HG02571 (cell line): ENCODE results near the gene LRCH1.
"Not testable (repeated sequence)": the region's sequence is repeated elsewhere in the genome, so short reads cannot be mapped to it uniquely, and the experiment has no call there.

Source experiments
- ATAC-seq: cut with Tn5 transposase; IDR thresholded peaks from one replicate; pipeline ENCODE4 v1.9.1; 2021; ENCODE audit warnings: mild to moderate bottlenecking, moderate library complexity; ENCODE audit not compliant: unreplicated experiment

LRCH1 gene

GRCh38 chr13:46552889-46553520 is at the start of gene LRCH1:
Gene LRCH1, plus strand, starts transcription at chr13:46553170. Its CDS starts 227 bp downstream, at chr13:46553397.
- peak; percentile 63 for ATAC-seq

GRCh38 chr13:46504036-46504435 is 48.9 kb upstream of the LRCH1 start:
- ATAC-seq = no peak

- no peak for ATAC-seq
These were observed 45.0 kb upstream of the LRCH1 start for GRCh38 chr13:46507981-46508380.

GRCh38 chr13:46509981-46510380 is 43.0 kb upstream of the LRCH1 start:
- ATAC-seq = no peak

GRCh38 chr13:46515803-46516202 is 37.2 kb upstream of the LRCH1 start:
- ATAC-seq = no peak

GRCh38 chr13:46516599-46517338 is 36.2 kb upstream of the LRCH1 start:
- ATAC-seq = no peak

GRCh38 chr13:46517748-46518147 is 35.2 kb upstream of the LRCH1 start:
- not testable (repeated sequence) for ATAC-seq

- ATAC-seq = no peak
These were observed 33.8 kb upstream of the LRCH1 start for GRCh38 chr13:46519182-46519581.

- no peak for ATAC-seq
These were observed 32.8 kb upstream of the LRCH1 start for GRCh38 chr13:46520166-46520565.

GRCh38 chr13:46521486-46521885 is 31.5 kb upstream of the LRCH1 start:
- ATAC-seq = no peak

GRCh38 chr13:46521921-46522747 is 30.8 kb upstream of the LRCH1 start:
- ATAC-seq = no peak

GRCh38 chr13:46522748-46523030 is 30.3 kb upstream of the LRCH1 start:
- no peak for ATAC-seq

- ATAC-seq = no peak
These were observed 28.8 kb upstream of the LRCH1 start for GRCh38 chr13:46523972-46524752.

- ATAC-seq = no peak
These were observed 26.8 kb upstream of the LRCH1 start for GRCh38 chr13:46526100-46526735.

- ATAC-seq = no peak
These were observed 26.2 kb upstream of the LRCH1 start for GRCh38 chr13:46526740-46527139.

- no peak for ATAC-seq
These were observed 25.7 kb upstream of the LRCH1 start for GRCh38 chr13:46527237-46527636.

- no peak for ATAC-seq
These were observed 23.6 kb upstream of the LRCH1 start for GRCh38 chr13:46529216-46529919.

- no peak for ATAC-seq
These were observed 22.7 kb upstream of the LRCH1 start for GRCh38 chr13:46530084-46530935.

- ATAC-seq = no peak
These were observed 21.0 kb upstream of the LRCH1 start for GRCh38 chr13:46531953-46532352.
